Astrocyte (in vitro differentiated cells and primary cell): ENCODE data around the gene PIGO.

Experiments used
- EZH2 ChIP-seq: IDR thresholded peaks from 2 replicates; pipeline ENCODE4 v1.6.1; 2012; ENCODE audit warnings: mild to moderate bottlenecking, low read length, inconsistent platforms; ENCODE audit not compliant: insufficient read depth
- TF ChIP-seq, protein P1 (sequence below): IDR thresholded peaks from 2 replicates; pipeline ENCODE4 v1.5.1; 2011; ENCODE audit warnings: low read depth, mild to moderate bottlenecking, inconsistent platforms, low read length, moderate library complexity; ENCODE audit not compliant: insufficient read depth

GRCh38 chr9:35107297-35108290 is 11.2 kb upstream of the PIGO start:
- TF ChIP-seq, protein P1, sequence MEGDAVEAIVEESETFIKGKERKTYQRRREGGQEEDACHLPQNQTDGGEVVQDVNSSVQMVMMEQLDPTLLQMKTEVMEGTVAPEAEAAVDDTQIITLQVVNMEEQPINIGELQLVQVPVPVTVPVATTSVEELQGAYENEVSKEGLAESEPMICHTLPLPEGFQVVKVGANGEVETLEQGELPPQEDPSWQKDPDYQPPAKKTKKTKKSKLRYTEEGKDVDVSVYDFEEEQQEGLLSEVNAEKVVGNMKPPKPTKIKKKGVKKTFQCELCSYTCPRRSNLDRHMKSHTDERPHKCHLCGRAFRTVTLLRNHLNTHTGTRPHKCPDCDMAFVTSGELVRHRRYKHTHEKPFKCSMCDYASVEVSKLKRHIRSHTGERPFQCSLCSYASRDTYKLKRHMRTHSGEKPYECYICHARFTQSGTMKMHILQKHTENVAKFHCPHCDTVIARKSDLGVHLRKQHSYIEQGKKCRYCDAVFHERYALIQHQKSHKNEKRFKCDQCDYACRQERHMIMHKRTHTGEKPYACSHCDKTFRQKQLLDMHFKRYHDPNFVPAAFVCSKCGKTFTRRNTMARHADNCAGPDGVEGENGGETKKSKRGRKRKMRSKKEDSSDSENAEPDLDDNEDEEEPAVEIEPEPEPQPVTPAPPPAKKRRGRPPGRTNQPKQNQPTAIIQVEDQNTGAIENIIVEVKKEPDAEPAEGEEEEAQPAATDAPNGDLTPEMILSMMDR: no peak
- no peak for TF ChIP-seq EZH2
